Neutrophil (primary cell): Measurements from ENCODE around the gene CAPN11.
"Not testable (repeated sequence)": the region's sequence is repeated elsewhere in the genome, so short reads cannot be mapped to it uniquely, and the experiment has no call there.

Experiments used
- H3K27ac ChIP-seq: fragments of 200-600 bp; sonication (generic); 2 replicates; pipeline ENCODE4 v1.5.1; 2016; ENCODE audit warnings: mild to moderate bottlenecking, moderate library complexity
- H3K27me3 ChIP-seq: fragments of 200-600 bp; sonication (generic); 2 replicates; pipeline ENCODE4 v1.6.0; 2016; ENCODE audit warnings: mild to moderate bottlenecking
- H3K36me3 ChIP-seq: fragments of 200-600 bp; sonication (generic); 2 replicates; pipeline ENCODE4 v1.5.1; 2017
- H3K4me1 ChIP-seq, 2 experiments: fragments of 200-600 bp in 1 of 2; sonication (generic) in 1 of 2; 1 replicate in 1 of 2; 2 replicates in 1 of 2; pipeline versions ENCODE4 v1.5.1 to v1.6.1; 2013 to 2016; ENCODE audit warnings: low read depth in 1 of 2, low read length in 1 of 2, mild to moderate bottlenecking in 1 of 2, moderate library complexity in 1 of 2; ENCODE audit not compliant: control insufficient read depth in 1 of 2, insufficient read depth in 1 of 2
- H3K4me3 ChIP-seq, 2 experiments: fragments of 200-600 bp in 1 of 2; sonication (generic) in 1 of 2; 1 replicate in 1 of 2; 2 replicates in 1 of 2; pipeline ENCODE4 v1.5.1; 2013 to 2016; ENCODE audit warnings: low read depth in 1 of 2, low read length in 1 of 2, mild to moderate bottlenecking in 1 of 2, moderate library complexity in 1 of 2
- H3K9me3 ChIP-seq: fragments of 200-600 bp; sonication (generic); 2 replicates; pipeline ENCODE4 v1.5.1; 2016
- TF ChIP-seq, protein P1 (sequence below): fragments of 200-600 bp; sonication (generic); IDR thresholded peaks from 2 replicates; pipeline ENCODE4 v1.5.1; 2016; ENCODE audit warnings: antibody characterized with exemption

Gene CAPN11

DNA sequence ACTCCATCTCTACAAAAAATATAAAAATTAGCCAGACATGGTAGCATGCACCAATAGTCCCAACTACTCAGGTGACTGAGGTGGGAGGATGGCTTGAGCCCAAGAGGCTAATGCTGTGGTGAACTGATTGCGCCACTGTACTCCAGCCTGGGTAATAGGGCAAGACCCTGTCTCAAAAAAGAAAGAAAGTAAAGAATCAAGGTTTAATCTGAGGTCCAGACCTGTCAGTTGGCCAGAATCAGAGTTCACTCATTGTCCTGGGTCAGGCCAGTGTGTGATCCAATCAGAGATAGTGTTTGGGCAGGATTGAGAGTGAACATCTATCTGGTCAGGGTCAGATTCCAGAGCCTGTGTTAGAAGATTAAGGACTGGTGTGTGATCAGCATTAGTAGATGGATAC is 15.8 kb upstream of the CAPN11 start:
- Histone ChIP-seq H3K36me3 (peaks cover 70% of the 10 kb centered on the region), H3K4me3 (no peak overlapping the region), H3K9me3 (no peaks in the 10 kb centered on the region), H3K4me1 (peaks cover 0 to 6% of the 10 kb centered on the region in 2 experiments), H3K27ac (no peak overlapping the region), H3K27me3 (no peaks in the 10 kb centered on the region)
- TF ChIP-seq, protein P1, sequence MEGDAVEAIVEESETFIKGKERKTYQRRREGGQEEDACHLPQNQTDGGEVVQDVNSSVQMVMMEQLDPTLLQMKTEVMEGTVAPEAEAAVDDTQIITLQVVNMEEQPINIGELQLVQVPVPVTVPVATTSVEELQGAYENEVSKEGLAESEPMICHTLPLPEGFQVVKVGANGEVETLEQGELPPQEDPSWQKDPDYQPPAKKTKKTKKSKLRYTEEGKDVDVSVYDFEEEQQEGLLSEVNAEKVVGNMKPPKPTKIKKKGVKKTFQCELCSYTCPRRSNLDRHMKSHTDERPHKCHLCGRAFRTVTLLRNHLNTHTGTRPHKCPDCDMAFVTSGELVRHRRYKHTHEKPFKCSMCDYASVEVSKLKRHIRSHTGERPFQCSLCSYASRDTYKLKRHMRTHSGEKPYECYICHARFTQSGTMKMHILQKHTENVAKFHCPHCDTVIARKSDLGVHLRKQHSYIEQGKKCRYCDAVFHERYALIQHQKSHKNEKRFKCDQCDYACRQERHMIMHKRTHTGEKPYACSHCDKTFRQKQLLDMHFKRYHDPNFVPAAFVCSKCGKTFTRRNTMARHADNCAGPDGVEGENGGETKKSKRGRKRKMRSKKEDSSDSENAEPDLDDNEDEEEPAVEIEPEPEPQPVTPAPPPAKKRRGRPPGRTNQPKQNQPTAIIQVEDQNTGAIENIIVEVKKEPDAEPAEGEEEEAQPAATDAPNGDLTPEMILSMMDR: no peak

DNA sequence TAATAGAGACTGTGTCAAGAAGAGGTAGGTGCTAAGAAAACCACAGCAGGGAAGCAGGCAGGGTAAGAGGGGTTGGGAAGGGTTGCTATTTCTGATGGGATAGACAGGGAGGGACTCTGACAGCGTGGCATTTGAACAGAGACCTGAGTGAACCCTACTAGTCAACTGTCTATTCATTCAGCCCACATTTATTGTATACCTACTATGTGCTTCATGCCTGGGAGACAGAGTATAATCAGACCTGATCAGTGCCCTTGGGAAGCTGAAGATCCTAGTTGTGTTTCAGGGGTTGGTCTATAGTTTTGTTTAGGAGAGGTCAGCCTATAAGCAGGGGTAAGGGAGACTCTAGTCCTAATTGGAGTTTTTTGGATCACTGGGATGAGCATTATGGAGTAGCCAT is 14.9 kb upstream of the CAPN11 start:
- TF ChIP-seq, protein P1: no peak
- Histone ChIP-seq H3K27ac (no peak overlapping the region), H3K27me3 (no peaks in the 10 kb centered on the region), H3K4me1 (peaks cover 0 to 2% of the 10 kb centered on the region in 2 experiments), H3K4me3 (no peak overlapping the region), H3K36me3 (peaks cover 77% of the 10 kb centered on the region), H3K9me3 (no peaks in the 10 kb centered on the region)

DNA sequence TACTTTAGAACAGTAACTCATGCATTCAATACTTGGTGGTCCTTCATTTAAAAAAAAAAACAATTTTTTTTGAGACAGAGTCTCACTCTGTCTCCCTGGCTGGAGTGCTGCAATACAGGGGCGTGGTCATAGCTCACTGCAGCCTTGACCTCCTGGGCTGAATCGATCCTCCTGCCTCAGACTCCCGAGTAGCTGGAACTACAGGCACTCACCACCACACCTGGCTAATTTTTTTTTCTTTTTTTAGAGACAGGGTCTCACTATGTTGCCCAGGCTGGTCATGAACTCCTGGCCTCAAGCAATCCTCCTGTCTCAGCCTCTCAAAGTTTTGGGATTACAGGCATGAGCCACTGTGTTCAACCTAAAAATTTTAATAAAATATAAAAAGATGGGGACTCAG is 14.1 kb upstream of the CAPN11 start:
- not testable (repeated sequence) for H3K4me1 ChIP-seq, H3K27me3 ChIP-seq, H3K9me3 ChIP-seq, H3K4me3 ChIP-seq, H3K27ac ChIP-seq
- peaks cover 81% of the 10 kb centered on the region for H3K36me3 ChIP-seq

DNA sequence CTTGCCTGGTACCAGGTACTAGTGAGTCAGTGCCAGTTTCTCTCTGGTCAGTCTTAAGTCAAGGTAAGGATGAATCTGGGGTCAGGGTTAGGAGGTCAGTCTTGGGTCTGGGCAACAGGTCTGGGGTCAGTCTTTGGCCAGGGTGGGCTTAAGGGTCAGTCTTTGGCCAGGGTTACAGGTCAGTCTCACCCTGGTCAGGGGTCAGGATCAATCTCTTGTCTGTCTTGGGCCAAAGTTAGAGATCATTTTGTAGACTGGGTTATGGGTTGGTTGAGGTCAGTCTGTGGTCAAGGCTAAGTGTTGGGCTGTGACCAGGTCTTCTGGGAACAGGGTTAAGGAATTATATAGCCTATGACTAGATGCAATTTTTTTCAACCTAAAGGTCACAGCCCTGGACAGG is 12.8 kb upstream of the CAPN11 start:
- TF ChIP-seq, protein P1: no peak
- H3K36me3 ChIP-seq: peaks cover 79% of the 10 kb centered on the region

DNA sequence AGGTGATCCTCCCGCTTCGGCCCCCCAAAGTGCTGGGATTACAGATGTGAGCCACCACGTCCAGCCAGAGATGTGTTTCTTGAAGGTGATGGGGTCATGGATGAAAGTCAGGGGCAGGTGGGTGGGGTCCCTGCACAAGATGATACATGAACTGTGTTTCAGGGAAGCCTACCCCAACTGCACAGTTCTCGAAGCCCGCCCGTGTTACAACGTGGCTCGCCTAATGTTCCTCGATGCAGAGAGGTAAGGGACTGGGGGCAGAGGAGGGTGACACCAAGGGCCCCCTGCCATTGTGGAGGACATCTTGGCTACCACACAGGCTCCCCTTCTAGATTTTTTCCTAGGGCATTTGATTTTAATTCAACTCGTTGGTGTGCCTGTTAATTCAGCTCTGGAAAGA is 11.9 kb upstream of the CAPN11 start:
- Histone ChIP-seq H3K9me3 (no peaks in the 10 kb centered on the region), H3K27me3 (peaks cover 5% of the 10 kb centered on the region), H3K4me3 (no peak overlapping the region), H3K36me3 (peaks cover 71% of the 10 kb centered on the region), H3K27ac (no peak overlapping the region), H3K4me1 (peaks cover 0 to under 1% of the 10 kb centered on the region in 2 experiments)
- TF ChIP-seq, protein P1: no peak

More for the DNA sequence above, 12.8 kb upstream of the CAPN11 start:
- Histone ChIP-seq H3K27me3 (no peaks in the 10 kb centered on the region), H3K4me3 (no peak overlapping the region), H3K27ac (no peak overlapping the region), H3K9me3 (no peaks in the 10 kb centered on the region), H3K4me1 (no peaks in the 10 kb centered on the region)

DNA sequence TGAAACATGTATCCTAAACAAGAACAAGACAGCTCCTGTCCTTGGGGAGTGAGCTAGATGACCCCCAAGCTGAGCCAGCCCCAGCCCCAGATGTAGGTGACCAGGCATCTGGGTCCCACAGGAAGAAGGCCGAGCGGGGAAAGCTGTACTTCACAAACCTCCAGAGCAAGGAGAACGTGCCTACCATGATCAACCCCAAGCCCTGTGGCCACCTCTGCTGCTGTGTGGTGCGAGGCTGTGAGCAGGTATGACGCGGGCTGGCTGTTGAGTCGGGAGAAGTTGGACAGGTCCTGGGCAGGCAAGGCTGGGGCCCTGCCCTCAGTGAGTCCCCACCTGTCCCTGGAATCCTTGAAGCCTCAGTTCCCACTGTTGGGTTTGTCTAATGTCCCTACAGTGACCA is 11.4 kb upstream of the CAPN11 start:
- H3K4me1 ChIP-seq: peaks cover 0 to 4% of the 10 kb centered on the region in 2 experiments
- H3K9me3 ChIP-seq: no peaks in the 10 kb centered on the region
- no peak overlapping the region for H3K27ac ChIP-seq
- H3K4me3 ChIP-seq: no peak overlapping the region
- H3K36me3 ChIP-seq: peaks cover 68% of the 10 kb centered on the region
- TF ChIP-seq, protein P1: no peak
- H3K27me3 ChIP-seq: peaks cover 5% of the 10 kb centered on the region
